Hepatic stellate cell (primary cell): ENCODE measurements around the gene PAPLN.
"Not testable (repeated sequence)": the region's sequence is repeated elsewhere in the genome, so short reads cannot be mapped to it uniquely, and the experiment has no call there.

Source experiments
- DNase-seq: peaks from one replicate; pipeline ENCODE4 v3.0.0; 2011; ENCODE audit warnings: low spot score

The PAPLN gene

GRCh38 chr14:73237219-73237785, at the start of gene PAPLN:
Gene PAPLN (plus strand): TSS chr14:73237506. CDS start chr14:73239779, 2,273 bp downstream.
- DNase-seq, result peak; percentile 16

DNA sequence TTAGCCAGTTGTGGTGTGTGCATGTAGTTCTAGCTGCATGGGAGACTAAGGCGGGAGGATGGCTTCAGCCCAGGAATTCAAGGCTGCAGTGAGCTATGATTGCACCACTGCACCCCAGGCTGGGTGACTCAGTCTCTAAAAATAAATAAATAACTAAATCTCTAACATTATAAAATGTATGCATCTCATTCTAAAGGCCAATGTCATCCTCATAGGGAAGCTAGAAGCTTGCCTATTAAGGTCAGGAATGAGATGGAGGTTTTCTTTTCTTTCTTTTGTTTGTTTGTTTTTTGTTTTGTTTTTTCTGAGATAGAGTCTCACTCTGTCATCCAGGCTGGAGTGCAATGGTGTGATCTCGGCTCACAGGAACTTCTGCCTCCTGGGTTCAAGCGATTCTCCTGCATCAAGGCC, 48.8 kb upstream of the PAPLN start:
- peak; percentile 33 for DNase-seq

DNA sequence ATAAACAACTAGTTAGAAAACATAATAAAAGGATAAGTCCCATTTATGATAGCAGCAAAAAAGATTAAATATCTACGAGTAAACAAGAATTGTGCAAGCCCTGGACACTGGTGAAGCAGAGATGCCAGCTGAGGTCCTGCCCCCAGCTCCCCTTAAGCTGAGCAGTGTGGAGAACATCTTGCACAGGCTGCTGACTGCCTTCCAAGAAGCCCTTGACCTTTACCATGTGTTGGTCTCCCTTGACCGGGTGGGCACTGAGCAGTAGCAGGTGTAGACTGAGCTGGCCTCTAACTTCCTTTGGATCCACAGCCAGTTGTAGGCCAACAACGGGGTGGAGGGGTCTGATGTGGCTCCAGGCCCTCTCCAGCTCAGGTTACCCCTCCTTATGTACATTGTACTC, 47.7 kb upstream of the PAPLN start:
- no peak for DNase-seq

DNA sequence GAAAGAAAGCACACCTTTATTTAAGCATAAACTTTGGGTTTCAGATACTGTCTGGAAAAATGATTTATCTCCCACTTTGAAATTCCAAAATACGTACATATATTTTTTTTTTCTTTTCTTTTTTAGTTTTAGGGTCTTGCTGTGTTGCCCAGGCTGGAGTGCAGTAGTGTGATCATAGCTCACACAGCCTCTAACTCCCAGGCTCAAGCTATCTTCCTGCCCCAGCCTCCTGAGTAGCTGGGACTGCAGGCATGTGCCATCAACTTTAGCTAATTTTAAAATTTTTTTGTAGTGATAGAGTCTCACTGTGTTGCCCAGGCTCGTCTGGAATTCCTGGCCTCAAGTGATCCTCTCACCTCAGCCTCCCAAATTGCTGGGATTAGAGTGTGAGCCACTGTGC, 45.9 kb upstream of the PAPLN start:
- no peak for DNase-seq

GRCh38 chr14:73194306-73194705, 43.0 kb upstream of the PAPLN start:
- not testable (repeated sequence) for DNase-seq

- no peak for DNase-seq
Observed at GRCh38 chr14:73198253-73198652, 39.1 kb upstream of the PAPLN start.

DNA sequence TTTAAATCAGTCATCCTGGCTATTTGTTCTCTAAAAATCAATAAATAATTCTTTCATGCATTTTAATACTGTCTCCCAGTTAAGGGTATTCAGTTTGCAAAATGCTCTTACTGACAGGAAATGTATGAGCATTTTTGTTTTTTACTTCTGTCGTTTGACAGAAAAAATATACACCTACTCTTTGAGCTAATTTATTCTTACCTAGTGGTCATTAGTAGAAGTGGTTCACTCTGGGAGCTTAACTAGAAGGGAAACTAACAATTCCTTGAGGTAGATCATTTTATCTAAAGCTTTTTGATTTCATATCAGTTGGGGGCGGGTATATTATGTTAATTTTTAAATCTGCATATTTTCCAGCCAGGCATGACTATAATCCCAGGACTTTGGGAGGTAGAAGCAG, 33.8 kb upstream of the PAPLN start:
- DNase-seq, result no peak

- no peak for DNase-seq
Observed at GRCh38 chr14:73207615-73208014, 29.7 kb upstream of the PAPLN start.

DNA sequence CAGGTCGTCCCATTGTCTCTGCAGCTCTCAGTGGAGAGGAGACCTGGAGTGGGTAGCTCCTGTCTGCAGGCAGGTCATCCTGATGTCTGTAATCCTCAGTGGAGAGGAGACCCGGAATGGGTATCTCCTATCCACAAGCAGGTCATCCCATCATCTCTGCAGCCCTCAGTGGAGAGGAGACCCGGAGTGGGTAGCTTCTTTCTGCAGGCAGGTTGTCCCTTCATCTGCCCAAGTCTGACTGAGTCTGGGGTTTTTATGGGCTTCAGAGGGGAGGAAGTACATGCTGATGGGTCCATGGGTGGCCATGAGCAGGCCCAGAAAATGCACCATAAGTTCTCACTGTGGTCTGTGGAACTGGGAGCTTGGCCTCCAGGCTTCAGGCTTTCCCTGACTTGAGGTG, 28.9 kb upstream of the PAPLN start:
- DNase-seq, result no peak

GRCh38 chr14:73208846-73209245, 28.5 kb upstream of the PAPLN start:
- no peak for DNase-seq

- DNase-seq, result no peak
Observed at GRCh38 chr14:73209953-73210352, 27.4 kb upstream of the PAPLN start.

DNA sequence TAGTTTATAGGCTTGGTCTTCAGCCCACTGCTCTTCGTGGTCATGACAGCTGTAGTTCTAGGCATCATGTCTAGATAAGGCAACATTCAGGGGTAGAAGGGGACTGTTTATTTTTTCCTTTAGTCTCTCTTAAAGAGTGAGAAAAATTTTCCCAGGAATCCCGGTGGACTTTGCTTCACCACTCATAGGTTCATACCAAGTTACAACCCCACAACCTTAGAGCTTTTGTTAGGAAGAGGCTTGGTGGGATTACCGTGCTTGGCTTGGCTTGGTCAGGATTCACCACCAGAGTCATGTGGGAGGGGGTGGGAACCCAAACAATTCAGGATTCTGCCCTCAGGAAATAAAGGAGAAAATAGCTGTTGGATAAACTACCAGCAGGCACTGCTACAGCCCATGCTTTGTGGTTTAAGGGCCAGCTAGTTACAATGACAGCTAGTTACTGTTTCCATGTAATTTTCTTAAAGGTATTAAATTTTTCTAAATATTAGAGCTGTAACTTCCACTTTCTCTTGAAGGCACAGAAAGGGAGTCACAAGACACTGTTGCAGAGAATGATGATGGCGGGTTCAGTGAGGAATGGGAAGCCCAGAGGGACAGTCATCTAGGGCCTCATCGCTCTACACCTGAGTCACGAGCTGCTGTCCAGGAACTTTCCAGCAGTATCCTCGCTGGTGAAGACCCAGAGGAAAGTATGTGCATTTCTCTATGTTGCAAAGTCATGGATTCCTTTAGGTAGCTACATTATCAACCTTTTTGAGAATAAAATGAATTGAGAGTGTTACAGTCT, 25.9 kb upstream of the PAPLN start:
- DNase-seq, result no peak

DNA sequence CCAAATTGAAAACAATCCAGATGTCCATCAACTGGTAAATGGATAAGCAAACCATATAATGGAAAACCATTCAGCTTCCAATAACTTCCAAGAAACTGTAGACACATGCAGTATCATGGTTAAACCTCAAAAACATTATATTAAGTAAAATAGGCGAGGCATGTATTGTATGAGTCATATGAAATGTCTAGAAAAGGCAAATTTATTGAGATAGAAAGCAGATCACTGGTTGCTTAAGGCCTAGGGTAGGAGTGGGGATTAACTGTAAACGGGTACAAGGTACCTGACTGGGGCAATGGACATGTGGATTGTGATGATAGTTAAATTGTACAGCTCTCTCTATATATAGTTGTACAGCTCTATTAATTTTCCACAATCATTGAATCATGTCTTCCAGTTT, 21.3 kb upstream of the PAPLN start:
- no peak for DNase-seq

DNA sequence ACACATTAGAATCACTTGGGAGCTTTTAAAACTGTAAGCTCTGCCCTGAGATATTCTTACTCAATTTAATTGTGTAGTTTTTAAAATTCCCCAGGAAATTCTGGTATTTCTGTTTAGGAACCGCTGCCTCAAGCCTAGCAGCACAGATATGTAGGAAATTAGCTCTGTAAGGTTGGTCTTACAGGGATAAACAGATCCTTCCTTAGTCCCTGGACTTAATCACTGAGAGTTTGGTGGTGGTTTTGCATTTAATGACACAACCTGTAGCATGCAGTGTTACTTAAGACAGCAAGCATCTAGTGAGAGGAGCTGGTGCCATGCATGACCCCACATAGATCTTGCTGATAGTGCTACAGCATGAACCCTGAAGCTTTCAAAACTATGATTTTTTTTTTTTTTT, 19.9 kb upstream of the PAPLN start:
- no peak for DNase-seq

GRCh38 chr14:73220061-73220460, 17.2 kb upstream of the PAPLN start:
- no peak for DNase-seq

DNA sequence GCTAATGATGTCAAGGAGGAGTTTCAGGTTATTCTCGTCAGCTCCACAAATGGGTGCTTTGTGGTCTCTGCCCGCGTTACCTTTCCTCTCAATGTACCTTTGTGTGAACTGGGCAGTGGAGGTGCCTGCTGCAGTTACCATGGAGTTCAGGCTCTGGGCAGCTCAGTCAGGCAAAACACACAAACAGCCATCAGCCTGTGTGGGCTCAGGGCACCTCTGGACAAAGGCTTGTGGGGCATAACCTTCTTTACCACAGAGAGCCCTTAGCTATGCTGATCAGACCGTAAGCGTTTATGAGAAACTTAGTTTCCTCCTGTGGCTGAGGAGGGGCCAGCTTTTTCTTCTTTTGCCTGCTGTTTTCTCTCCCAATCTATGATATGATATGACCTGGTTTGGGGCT, 16.7 kb upstream of the PAPLN start:
- DNase-seq, result no peak

DNA sequence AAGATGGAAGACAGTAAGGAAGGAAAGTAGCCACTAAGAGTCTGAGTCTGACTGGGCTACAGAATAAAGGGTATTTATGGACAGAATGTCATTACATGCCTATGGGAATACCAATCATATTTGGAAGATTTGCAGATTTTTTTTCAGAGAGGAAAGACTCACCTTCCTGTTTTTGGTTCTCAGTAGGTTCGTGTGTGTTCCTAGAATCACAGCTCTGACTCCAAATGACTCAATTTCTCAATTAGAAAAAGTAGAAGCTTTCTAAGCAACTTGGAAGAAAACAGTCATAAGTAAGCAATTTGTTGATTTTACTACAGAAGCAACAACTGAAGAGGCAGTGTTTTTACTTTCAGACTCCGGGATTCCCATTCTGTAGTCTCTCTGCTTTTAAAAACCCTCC, 15.4 kb upstream of the PAPLN start:
- no peak for DNase-seq

GRCh38 chr14:73223049-73223448, 14.3 kb upstream of the PAPLN start:
- no peak for DNase-seq

GRCh38 chr14:73225496-73225895, 11.8 kb upstream of the PAPLN start:
- DNase-seq, result no peak

DNA sequence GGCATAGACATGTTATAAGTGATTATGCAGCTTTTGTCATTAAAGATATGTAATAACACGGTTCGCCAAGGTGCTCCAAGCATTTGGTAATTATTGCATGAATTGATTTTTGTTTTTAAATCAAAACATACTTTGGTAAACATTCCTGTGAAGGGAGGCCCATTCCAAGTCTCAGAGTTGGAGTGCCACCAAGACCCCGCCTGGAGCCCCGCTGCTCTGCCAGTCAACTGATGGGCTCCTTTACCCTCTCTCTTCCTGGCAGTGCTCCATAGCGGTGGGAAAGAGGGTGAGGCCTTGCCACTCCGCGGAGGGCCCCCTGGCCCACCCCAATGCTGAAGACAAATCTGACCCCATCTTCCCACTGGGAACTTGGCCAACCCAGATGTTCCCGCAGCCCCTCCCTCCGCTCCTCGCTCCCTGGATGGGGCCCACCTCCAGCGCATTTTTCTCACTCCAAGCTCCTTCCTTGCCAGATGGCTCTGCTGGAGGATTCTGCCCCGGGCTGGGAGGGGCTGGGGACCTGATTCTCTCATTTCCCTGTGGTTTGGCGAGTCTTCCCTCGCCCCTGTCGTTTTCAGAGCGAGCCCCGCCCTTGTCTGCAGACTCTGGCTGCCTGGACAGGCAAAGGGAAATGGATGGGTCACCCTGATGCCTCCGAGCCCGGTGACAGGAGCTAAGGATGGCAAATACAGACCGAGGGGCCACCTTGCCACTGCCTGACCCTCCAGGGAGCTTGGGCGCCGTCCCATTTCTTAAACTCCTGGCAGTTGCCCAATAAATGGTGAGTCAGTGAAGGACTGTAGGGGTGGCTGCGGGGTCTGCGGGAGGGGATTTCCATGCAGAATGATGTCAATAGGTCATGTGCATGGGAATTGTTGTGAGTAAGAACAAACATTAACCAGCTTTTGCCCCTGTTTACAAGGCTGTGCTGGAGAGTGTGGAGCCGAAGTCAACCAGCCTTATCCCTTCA, 9.2 kb upstream of the PAPLN start:
- peak; percentile 74 for DNase-seq

DNA sequence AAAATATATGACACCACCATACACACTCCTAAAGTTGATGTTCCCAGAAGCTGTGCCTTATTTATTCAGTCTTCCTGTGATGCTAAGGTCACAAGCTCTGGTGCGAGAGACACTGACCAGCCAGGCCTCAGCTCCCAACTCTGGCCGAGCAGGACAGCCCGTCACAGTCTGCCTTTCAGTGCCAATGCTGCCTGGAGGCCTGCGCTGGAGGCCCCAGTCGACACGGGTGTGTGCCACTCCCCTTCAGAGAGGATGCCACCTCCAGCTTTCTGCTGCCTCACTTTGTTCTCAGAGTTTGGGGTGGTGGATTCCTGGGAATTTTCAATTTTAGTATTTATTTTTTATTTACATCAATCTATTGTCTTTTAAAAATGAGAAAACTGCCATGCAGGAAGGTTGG, 7.3 kb upstream of the PAPLN start:
- DNase-seq, result no peak

DNA sequence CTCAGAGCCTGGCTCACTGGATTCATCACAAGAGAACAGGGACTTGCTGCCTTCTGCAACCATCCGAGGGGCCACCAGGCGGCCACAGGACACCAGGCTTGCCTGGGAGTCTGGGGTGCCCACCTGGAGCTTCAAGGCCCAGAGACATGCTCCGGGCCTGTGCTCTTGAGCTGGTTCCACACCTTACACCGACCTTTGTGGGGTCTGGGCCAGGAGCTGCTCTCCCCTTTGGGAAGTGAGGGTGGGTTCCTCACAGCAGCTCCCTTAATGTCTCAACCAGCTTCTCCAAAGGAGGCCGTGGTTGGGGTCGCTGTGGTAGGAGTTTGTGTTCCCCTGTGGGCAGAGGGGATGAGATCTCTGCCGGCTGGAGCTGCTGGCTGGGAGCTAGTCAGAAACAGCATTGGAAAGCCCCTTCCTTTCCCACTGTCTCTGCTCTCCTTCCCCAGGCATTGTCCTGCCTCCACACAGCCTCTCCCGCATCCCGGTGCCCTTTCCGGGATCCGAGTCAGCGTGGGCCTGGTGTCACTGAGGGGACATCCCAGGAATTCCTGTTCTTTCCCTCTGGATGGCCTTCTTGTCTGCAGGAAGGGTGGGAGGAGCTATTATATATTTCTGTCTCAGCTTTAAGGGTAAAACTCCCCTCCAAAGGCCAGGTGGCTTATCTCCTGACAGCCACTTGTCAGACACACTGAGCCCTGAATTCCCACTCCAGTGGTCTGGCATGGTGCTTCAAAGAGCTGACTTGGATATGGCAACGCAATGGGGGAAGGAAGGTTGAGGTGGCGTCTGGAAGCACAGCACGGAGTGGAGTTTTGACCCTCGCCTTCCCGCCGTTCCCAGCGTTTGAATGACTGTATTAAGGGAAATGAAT, 5.1 kb upstream of the PAPLN start:
- DNase-seq, result peak; percentile 26
